ENCODE data around the gene PLCH1.

DNA sequence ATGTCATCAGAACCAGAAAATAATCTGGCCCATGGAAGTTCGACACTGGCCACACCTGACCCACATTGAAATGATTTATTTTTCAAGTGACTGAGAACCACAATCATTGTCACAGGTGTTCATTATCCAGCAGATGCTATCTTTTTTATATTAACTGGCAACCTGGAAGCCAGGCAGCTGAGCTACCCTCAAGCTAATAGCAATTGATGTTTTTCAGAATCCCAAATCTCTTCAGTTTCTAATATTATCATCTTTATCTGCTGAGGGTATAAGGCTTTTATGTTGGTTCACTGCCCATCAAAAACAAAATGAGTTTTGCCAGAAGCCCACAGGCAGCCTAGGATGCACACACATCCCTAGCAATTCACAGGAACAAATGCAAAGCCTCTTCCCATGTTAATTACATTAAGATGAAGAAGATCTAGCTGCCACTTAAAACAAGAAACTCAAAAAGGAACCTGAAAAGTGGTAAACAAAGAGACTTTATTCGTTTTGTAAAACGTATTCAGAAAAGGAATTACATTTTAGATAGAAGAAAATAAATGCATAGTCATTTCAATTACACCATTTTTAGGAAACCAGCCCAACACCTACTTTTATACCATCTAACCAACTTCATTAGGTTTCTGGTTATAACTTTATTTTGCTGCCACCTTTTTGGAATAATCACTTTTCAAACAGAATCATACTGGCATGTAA is 410.5 kb downstream of the PLCH1 start:
- TF ChIP-seq CTCF (IDR thresholded peaks at IDR 0.05) = no peak
- TF ChIP-seq EZH2phosphoT487 (IDR thresholded peaks at IDR 0.05) = no peak

Data from neural progenitor cell (in vitro differentiated cells).